Mucosa of descending colon (tissue), 3 donors: Measurements from ENCODE around the gene TTLL13. TPM values are rescaled to one million over a fixed set of nuclear protein-coding genes. Genes with fewer than 3 reads are reported as not detected.
A peak's percentile ranks its signal among the peaks of the same experiment; 100 is the strongest.
"Not testable (repeated sequence)": the region's sequence is repeated elsewhere in the genome, so short reads cannot be mapped to it uniquely, and the experiment has no call there.

ENCODE experiments used
- ATAC-seq: fragments of 200-7000 bp; cut with Tn5 transposase; one replicate; pipeline ENCODE4 v1.9.1; 2020; ENCODE audit warnings: mild to moderate bottlenecking, moderate library complexity
- DNase-seq, 3 donors: peaks; one replicate each; pipeline ENCODE4 v3.0.0-alpha.2; 2020
- H3K36me3 ChIP-seq: fragments of 200-600 bp; one replicate; pipeline ENCODE4 v1.8.0; 2021; ENCODE audit warnings: low read depth, mild to moderate bottlenecking
- H3K4me1 ChIP-seq: fragments of 200-600 bp; one replicate; pipeline ENCODE4 v1.8.0; 2021; ENCODE audit warnings: low read depth, mild to moderate bottlenecking
- H3K4me3 ChIP-seq: fragments of 200-600 bp; one replicate; pipeline ENCODE4 v1.8.0; 2021; ENCODE audit warnings: mild to moderate bottlenecking
- H3K9me3 ChIP-seq: fragments of 200-600 bp; one replicate; pipeline ENCODE4 v1.8.0; 2021; ENCODE audit warnings: mild to moderate bottlenecking
- CTCF ChIP-seq: fragments of 200-600 bp; IDR thresholded peaks from one replicate; pipeline ENCODE4 v1.8.0; 2022; ENCODE audit warnings: antibody characterized with exemption, mild to moderate bottlenecking
- intact Hi-C, 2 donors: fragments of 100-400 bp; cut with DNase I in 1 of 2; cut with micrococcal nuclease in 1 of 2; formaldehyde crosslinking; loops; one replicate each; pipeline versions ENCODE4 v1.11.0 to v1.11.1; 2022; cut with DNase I, micrococcal nuclease
- total RNA-seq, 3 donors: library from RNA; stranded (reverse); fragmentation: NEBNext Ultra II Directional in 2 of 3; extraction: Animal tissue kit (Norgen Biotek cat#: 25700) in 2 of 3; gene quantifications; one replicate each; pipeline versions ENCODE4 v1.2.1 to v1.2.4, GENCODE V29; 2021 to 2023
- donor health status: DM: no; HTN: no; CAD: no; lungs with moderate emphysema.
- donor health status: DM: no; HTN: no; CAD: no.
- donor health status: DM: no; HTN: yes; CAD: no.

Gene TTLL13
- total RNA-seq, 3 donors from 2014 or later, result 0.34 to 0.93 (median 0.63) TPM

- no peak for DNase-seq
- no peak for TF ChIP-seq CTCF
- Histone ChIP-seq H3K36me3 (no peaks in the 10 kb centered on the region), H3K4me3 (no peak overlapping the region), H3K9me3 (no peaks in the 10 kb centered on the region), H3K4me1 (no peaks in the 10 kb centered on the region)
- ATAC-seq, result peak; percentile 55
- intact Hi-C loops, result no loop called here
These were observed 37.3 kb downstream of the TTLL13 start for GRCh38 chr15:90286678-90287077.

DNA sequence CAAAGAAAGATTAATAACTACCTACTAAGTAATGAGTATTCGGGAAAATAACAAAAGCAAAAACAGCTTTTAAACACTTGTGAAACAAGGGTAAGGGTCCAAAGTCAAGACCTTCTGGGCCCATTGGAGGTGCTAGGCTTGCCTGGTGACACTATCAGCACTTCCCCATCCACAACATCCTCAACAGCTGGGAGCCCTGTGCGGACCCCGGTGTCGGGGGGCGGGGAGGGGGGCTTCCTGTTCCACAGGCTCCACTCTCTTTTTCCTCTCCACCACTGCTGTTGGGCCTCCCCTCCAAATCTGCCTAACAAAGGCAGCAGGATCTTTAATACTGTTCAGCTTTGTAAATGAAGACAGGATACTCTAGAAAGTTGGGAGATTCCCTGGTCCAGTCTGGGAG lies 37.7 kb downstream of the TTLL13 start:
- DNase-seq (no peak), ATAC-seq (no peak)
- H3K4me1 ChIP-seq, result no peaks in the 10 kb centered on the region
- no peak for TF ChIP-seq CTCF
- H3K4me3 ChIP-seq, result no peak overlapping the region
- intact Hi-C loops, result no loop called here
- no peaks in the 10 kb centered on the region for H3K9me3 ChIP-seq
- H3K36me3 ChIP-seq, result no peaks in the 10 kb centered on the region

DNA sequence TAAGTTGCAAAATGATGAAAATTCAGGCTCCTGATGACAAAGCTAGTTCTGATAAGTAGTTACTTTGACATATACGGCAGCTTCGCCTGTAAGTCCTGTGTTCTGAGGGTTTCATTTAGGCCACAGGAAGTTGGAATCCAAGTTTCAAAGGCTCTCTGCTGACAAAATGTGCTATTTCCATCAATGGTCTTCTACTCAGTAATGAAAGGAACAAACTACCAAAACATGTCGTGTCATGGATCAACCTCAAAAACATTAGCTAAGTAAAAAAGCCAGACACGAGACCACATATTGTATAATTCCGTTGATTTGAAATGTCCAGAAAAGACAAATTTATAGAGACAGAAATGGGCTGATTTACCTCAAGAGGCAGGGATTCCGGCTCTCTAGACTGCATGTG lies 38.6 kb downstream of the TTLL13 start:
- no peak for TF ChIP-seq CTCF
- ATAC-seq, result no peak
- Histone ChIP-seq H3K36me3 (no peaks in the 10 kb centered on the region), H3K4me3 (no peak overlapping the region), H3K9me3 (no peaks in the 10 kb centered on the region), H3K4me1 (no peaks in the 10 kb centered on the region)
- intact Hi-C loops, result no loop called here
- no peak for DNase-seq

DNA sequence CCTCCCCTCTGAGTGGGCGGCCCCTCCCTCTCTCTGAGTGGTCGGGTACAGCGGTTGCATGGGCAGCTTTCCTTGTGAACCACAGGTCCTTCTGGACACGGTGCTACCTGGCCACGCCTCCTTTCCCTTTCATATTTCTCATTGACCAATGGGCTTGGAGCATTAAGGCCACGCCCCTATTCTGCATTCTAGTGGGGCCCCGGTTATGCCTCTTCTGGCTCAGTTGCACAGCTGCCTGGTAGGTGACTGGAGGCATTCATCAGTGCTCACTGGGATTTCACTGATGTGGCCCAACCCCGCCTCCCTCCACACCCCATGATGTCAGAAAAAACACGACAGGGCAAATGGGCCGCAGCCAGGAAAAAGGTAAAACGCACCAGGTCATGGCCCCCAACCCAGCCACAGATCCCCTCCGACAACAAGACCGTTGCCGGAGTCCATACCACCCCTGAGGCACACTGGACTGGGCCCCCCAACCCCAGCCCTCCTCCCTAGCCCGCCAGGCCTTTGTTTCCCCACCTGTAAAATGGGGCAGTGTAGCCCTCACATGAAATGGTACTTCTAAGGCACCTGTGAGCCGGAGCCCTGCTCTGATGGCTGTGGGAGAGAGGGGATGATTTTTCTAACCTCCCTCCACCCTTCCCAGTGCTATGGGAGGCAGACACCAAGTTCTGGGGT lies 42.5 kb downstream of the TTLL13 start:
- H3K4me3 ChIP-seq, result no peak overlapping the region
- TF ChIP-seq CTCF, result no peak
- no peaks in the 10 kb centered on the region for H3K9me3 ChIP-seq
- ATAC-seq (peak; percentile 46), DNase-seq (peak in 1 of 3 donors; percentile 70)
- intact Hi-C loops, result no loop called here
- peaks cover 6% of the 10 kb centered on the region for H3K4me1 ChIP-seq
- H3K36me3 ChIP-seq, result no peaks in the 10 kb centered on the region

- TF ChIP-seq CTCF, result peak; percentile 94
- H3K4me1 ChIP-seq, intact Hi-C loops, H3K4me3 ChIP-seq, H3K9me3 ChIP-seq, H3K36me3 ChIP-seq: not testable (repeated sequence)
- DNase-seq (peak; percentile 91 to 95 (median 92)), ATAC-seq (peak; percentile 100)
These were observed 43.9 kb downstream of the TTLL13 start for GRCh38 chr15:90293040-90293810.
